Neutrophil (primary cell): ENCODE results near the gene CSF1R.

Experiments used
- H3K27ac ChIP-seq: fragments of 200-600 bp; sonication (generic); 2 replicates; pipeline ENCODE4 v1.5.1; 2016; ENCODE audit warnings: mild to moderate bottlenecking, moderate library complexity
- H3K27me3 ChIP-seq: fragments of 200-600 bp; sonication (generic); 2 replicates; pipeline ENCODE4 v1.6.0; 2016; ENCODE audit warnings: mild to moderate bottlenecking
- H3K36me3 ChIP-seq: fragments of 200-600 bp; sonication (generic); 2 replicates; pipeline ENCODE4 v1.5.1; 2017
- H3K4me1 ChIP-seq, 2 experiments: fragments of 200-600 bp in 1 of 2; sonication (generic) in 1 of 2; 1 replicate in 1 of 2; 2 replicates in 1 of 2; pipeline versions ENCODE4 v1.5.1 to v1.6.1; 2013 to 2016; ENCODE audit warnings: low read depth in 1 of 2, low read length in 1 of 2, mild to moderate bottlenecking in 1 of 2, moderate library complexity in 1 of 2; ENCODE audit not compliant: control insufficient read depth in 1 of 2, insufficient read depth in 1 of 2
- H3K4me3 ChIP-seq, 2 experiments: fragments of 200-600 bp in 1 of 2; sonication (generic) in 1 of 2; 1 replicate in 1 of 2; 2 replicates in 1 of 2; pipeline ENCODE4 v1.5.1; 2013 to 2016; ENCODE audit warnings: low read depth in 1 of 2, low read length in 1 of 2, mild to moderate bottlenecking in 1 of 2, moderate library complexity in 1 of 2
- H3K9me3 ChIP-seq: fragments of 200-600 bp; sonication (generic); 2 replicates; pipeline ENCODE4 v1.5.1; 2016
- CTCF ChIP-seq: fragments of 200-600 bp; sonication (generic); IDR thresholded peaks from 2 replicates; pipeline ENCODE4 v1.5.1; 2016; ENCODE audit warnings: antibody characterized with exemption

Gene CSF1R

GRCh38 chr5:150007050-150007449, 79.3 kb downstream of the CSF1R start:
- Histone ChIP-seq H3K4me3 (no peak overlapping the region), H3K9me3 (no peaks in the 10 kb centered on the region), H3K27me3 (no peaks in the 10 kb centered on the region), H3K36me3 (peaks cover 18% of the 10 kb centered on the region), H3K4me1 (peaks cover 0 to 2% of the 10 kb centered on the region in 2 experiments), H3K27ac (no peak overlapping the region)
- TF ChIP-seq CTCF = no peak

- Histone ChIP-seq H3K4me1 (peaks cover 6 to 9% of the 10 kb centered on the region in 2 experiments), H3K27ac (no peak overlapping the region), H3K36me3 (peaks cover 14% of the 10 kb centered on the region), H3K27me3 (no peaks in the 10 kb centered on the region), H3K4me3 (no peak overlapping the region), H3K9me3 (no peaks in the 10 kb centered on the region)
- TF ChIP-seq CTCF = no peak
These were observed 80.0 kb downstream of the CSF1R start for GRCh38 chr5:150006318-150006717.
